ENCODE results near the gene MAGIX.

Gene MAGIX

GRCh38 chrX:49208399-49208798 is 45.8 kb downstream of the MAGIX start:
- DNase-seq = no peak

GRCh38 chrX:49209434-49210251 is 47.1 kb downstream of the MAGIX start:
- DNase-seq = no peak

GRCh38 chrX:49210406-49210805 is 47.8 kb downstream of the MAGIX start:
- DNase-seq = no peak

- DNase-seq = no peak
Observed at GRCh38 chrX:49211074-49211473, 48.5 kb downstream of the MAGIX start.

- no peak for DNase-seq
Observed at GRCh38 chrX:49212209-49212608, 49.7 kb downstream of the MAGIX start.

GRCh38 chrX:49212861-49213260 is 50.3 kb downstream of the MAGIX start:
- no peak for DNase-seq

GRCh38 chrX:49214416-49214815 is 51.9 kb downstream of the MAGIX start:
- DNase-seq = no peak

GRCh38 chrX:49214996-49215526 is 52.5 kb downstream of the MAGIX start:
- DNase-seq = no peak
